Large intestine (tissue), 3 donors: ENCODE measurements around the gene WNT7A. TPM values are rescaled to one million over a fixed set of nuclear protein-coding genes. Genes with fewer than 3 reads are reported as not detected.

Experiments used
- DNase-seq, 2 donors: peaks; one replicate each; pipeline versions ENCODE4 v3.0.0 to v3.0.0-alpha.2; 2013
- H3K27ac ChIP-seq: one replicate; pipeline ENCODE4 v1.5.1; 2013; ENCODE audit warnings: low read length
- H3K27me3 ChIP-seq: 2 replicates; pipeline ENCODE4 v1.6.1; 2013; ENCODE audit warnings: low read length; ENCODE audit not compliant: control insufficient read depth, insufficient read depth
- H3K36me3 ChIP-seq: 2 replicates; pipeline ENCODE4 v1.6.1; 2013; ENCODE audit warnings: low read length; ENCODE audit not compliant: control insufficient read depth, insufficient read depth
- H3K4me1 ChIP-seq: one replicate; pipeline ENCODE4 v1.6.1; 2013; ENCODE audit warnings: low read length; ENCODE audit not compliant: control insufficient read depth, insufficient read depth
- H3K4me3 ChIP-seq: one replicate; pipeline ENCODE4 v1.5.1; 2013; ENCODE audit warnings: low read length
- H3K9me3 ChIP-seq: one replicate; pipeline ENCODE4 v1.6.1; 2013; ENCODE audit warnings: mild to moderate bottlenecking, low read depth, low read length, moderate library complexity; ENCODE audit not compliant: control insufficient read depth
- WGBS: methylation state at CpG from one replicate; pipeline ENCODE4 v1.1.5; 2013; ENCODE audit warnings: low lambda C conversion rate; ENCODE audit not compliant: insufficient coverage; 5-methylcytosine and 5-hydroxymethylcytosine counted together
- polyA plus RNA-seq: library from polyadenylated mRNA; unstranded; fragments of 120-200 nt; gene quantifications from one replicate; pipeline ENCODE4 v1.2.1, GENCODE V29; 2013

The WNT7A gene
- polyA plus RNA-seq, 1 donor = 0.01 TPM

DNA sequence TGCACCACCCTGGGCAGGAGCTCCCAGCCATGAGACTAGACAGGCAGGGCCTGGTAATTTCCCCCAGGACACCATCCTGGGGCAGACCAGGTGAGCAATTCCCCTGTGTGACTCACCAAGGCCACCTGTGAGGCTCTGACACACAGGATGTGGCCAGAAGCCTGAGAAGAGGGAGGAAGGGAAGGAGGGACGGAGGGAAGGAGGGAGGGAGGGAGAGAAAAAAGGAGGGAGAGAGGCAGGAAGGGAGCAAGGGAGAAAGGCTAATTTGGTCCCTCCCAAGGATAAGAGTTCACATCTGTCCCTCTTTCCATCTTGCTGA, 25.9 kb downstream of the WNT7A start:
- H3K9me3 ChIP-seq = no peaks in the 10 kb centered on the region
- no peaks in the 10 kb centered on the region for H3K4me1 ChIP-seq
- peaks cover 9% of the 10 kb centered on the region for H3K27me3 ChIP-seq
- H3K4me3 ChIP-seq = no peak overlapping the region
- no peaks in the 10 kb centered on the region for H3K36me3 ChIP-seq
- H3K27ac ChIP-seq = no peak overlapping the region
- no CpG with 5 or more reads among the region's 1 CpG for WGBS
- DNase-seq = no peak

DNA sequence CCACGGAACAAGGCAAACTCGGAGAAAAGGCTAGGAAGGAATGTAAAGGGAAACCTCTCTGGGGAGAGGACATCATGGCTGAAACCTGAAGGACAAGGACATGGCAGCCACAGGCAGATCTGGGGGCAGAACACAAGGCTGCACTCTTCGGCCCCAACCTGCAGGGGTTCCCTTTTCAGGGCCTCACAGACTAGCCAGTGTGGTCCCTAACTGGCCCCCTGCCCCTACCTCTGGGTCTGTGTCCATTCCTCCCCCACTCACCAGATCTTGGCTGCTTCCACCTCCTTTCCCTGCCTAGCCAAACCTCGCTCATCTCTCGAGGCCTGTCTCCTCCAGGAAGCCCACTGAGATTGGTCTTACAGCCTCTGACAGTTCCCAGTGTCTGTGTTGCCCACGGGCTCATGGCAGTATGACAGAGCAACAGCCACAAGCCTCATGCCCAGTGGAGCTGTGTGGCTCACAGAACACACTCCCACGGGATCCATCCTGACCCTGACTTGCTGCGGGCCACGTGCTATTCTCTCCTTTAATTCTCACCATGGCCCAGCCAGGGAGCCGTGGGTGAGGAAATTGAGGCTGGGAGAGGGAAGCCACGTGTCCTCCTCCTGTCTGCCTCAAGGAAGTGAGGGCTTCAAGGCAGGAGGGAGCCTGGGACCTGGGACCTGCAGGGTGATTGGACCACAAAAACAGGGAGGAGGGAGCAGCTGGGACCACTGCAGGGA, 26.5 kb downstream of the WNT7A start:
- H3K27ac ChIP-seq = no peak overlapping the region

DNA sequence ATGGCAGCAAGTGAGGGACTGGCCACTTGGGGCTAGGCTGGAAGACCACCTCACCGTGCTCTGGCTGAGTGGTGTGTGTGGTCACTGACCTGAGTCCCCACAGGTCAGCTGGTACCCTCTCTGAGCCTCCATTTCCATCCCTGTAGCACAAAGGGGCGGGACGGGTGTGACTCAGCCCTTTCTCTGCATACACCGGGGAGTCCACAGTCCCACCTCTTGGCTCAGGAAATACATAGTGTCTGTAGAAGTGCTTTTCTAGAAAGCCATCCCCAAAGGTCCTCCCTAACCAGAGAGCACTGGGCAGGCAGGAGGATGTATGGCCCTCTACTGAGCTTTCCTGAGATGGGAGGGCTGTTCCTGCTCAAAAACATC, 27.2 kb downstream of the WNT7A start:
- Histone ChIP-seq H3K9me3 (no peaks in the 10 kb centered on the region), H3K4me1 (no peaks in the 10 kb centered on the region), H3K27me3 (peaks cover 4% of the 10 kb centered on the region), H3K36me3 (no peaks in the 10 kb centered on the region), H3K27ac (no peak overlapping the region), H3K4me3 (no peak overlapping the region)
- no CpG with 5 or more reads among the region's 4 CpGs for WGBS
- no peak for DNase-seq

More for the DNA sequence above, 26.5 kb downstream of the WNT7A start:
- Histone ChIP-seq H3K4me1 (no peaks in the 10 kb centered on the region), H3K36me3 (no peaks in the 10 kb centered on the region), H3K27me3 (peaks cover 9% of the 10 kb centered on the region), H3K4me3 (no peak overlapping the region), H3K9me3 (no peaks in the 10 kb centered on the region)
- WGBS = 60% methylated on average over 1 of the region's 11 CpGs
- DNase-seq = no peak

DNA sequence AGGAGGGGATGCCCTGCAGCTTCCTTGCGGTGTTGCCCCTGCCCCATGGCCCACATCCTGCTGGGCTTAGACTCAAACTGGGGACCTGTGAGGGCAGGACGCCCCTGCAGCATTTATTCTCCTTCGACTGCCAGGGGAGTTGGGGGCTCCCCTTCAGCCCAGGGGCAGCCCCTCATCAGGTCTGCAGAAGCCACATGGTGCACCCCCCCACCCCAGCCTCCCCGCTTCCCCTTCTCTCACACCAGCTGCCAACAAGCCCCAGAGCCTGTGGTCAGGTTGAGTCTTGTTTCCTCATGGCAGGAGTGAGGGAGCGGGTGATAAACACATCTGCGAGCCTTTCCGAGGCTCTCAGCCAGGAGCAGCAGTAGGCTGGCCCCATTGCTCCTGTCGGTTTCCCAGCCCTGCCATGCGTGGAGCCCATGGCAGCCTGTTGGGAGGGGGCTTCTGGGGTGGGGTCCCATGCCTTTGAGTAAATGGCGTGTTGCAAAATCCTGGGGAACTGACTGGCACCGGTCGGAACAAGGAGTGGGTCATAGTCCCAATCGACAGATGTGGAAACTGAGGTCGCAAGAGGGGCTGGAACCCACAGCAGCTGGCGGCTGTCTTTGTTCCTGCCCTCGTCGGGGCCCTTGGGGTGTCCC, 27.8 kb downstream of the WNT7A start:
- Histone ChIP-seq H3K4me3 (no peak overlapping the region), H3K27ac (no peak overlapping the region), H3K27me3 (peaks cover 4% of the 10 kb centered on the region), H3K4me1 (no peaks in the 10 kb centered on the region), H3K9me3 (no peaks in the 10 kb centered on the region), H3K36me3 (no peaks in the 10 kb centered on the region)
- no CpG with 5 or more reads among the region's 17 CpGs for WGBS
- DNase-seq = no peak

GRCh38 chr3:13851091-13851849, 28.6 kb downstream of the WNT7A start:
- Histone ChIP-seq H3K4me3 (no peak overlapping the region), H3K4me1 (no peaks in the 10 kb centered on the region), H3K9me3 (no peaks in the 10 kb centered on the region), H3K27ac (no peak overlapping the region), H3K27me3 (peaks cover 4% of the 10 kb centered on the region), H3K36me3 (no peaks in the 10 kb centered on the region)
- no peak for DNase-seq
- 76% methylated on average over 3 of the region's 15 CpGs for WGBS

- WGBS = no CpG with 5 or more reads among the region's 21 CpGs
- H3K9me3 ChIP-seq = no peaks in the 10 kb centered on the region
- H3K36me3 ChIP-seq = no peaks in the 10 kb centered on the region
- H3K4me1 ChIP-seq = no peaks in the 10 kb centered on the region
- DNase-seq = no peak
- H3K4me3 ChIP-seq = no peak overlapping the region
- H3K27ac ChIP-seq = no peak overlapping the region
- H3K27me3 ChIP-seq = peaks cover 9% of the 10 kb centered on the region
Measured at GRCh38 chr3:13850161-13850945, 29.5 kb downstream of the WNT7A start.

DNA sequence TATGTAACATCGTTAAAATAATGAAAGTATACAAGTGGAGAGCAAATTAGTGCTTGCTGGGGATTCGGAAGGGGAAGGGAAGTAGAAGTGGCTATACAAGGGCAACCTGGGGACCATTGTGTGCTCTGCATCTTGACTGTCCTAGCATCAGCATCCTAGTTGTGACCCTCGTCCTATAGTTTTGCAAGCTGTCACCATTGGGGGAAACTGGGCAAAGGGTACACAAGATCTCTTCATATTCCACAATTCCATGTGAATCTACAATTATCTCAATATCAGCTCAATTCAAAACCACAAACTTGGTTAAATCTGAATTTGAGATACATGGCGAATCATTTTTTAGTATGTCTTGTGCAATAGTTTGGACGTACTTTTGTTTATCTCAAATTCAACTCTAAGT, 30.9 kb downstream of the WNT7A start:
- H3K4me1 ChIP-seq = no peaks in the 10 kb centered on the region
- no peaks in the 10 kb centered on the region for H3K9me3 ChIP-seq
- no peak for DNase-seq
- no peak overlapping the region for H3K27ac ChIP-seq
- no peak overlapping the region for H3K4me3 ChIP-seq
- H3K27me3 ChIP-seq = peaks cover 17% of the 10 kb centered on the region
- H3K36me3 ChIP-seq = no peaks in the 10 kb centered on the region
- 100% methylated on average over 2 of the region's 5 CpGs for WGBS

DNA sequence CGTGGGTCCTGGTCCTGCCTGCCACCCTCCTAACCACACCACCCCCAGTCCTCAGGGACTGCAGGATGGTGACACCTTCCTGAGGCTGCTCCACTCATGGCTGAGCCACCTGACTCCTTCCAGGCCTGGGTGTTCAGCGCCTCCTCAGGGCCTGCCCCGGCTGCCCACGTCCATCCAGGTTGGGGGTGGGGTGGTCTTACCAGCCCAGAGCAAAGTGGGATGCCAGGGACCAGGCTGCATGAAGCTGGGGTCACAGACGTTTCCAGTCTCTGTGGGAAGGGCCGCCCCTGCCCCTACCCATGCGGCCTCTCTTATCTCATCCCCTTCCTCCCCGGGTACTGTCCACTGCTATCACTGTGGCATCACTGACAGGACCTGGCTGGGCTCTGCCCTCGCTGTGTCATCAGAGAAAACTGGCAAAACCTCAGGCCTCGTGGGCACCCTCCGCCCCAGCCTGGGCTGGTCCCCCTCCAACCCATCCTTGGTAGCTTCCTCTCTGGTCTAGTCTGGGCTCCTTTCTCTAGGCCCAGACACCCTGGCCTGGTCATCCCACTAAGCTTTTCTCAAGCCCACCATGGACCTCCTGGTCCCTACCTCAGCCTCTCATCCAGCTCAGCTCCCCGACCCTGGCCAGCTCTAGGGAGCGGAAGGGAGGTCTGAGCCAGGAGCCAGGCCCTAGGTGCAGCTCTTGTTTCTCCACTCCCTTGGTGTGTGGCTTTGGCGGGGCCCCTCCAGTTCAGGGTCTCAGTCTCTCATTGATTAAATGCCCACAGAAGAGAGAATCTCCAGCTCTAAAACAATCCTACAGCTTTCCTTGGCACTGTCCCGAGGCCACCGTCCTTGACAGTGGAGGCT, 32.9 kb downstream of the WNT7A start:
- no peak for DNase-seq
- no peak overlapping the region for H3K4me3 ChIP-seq

DNA sequence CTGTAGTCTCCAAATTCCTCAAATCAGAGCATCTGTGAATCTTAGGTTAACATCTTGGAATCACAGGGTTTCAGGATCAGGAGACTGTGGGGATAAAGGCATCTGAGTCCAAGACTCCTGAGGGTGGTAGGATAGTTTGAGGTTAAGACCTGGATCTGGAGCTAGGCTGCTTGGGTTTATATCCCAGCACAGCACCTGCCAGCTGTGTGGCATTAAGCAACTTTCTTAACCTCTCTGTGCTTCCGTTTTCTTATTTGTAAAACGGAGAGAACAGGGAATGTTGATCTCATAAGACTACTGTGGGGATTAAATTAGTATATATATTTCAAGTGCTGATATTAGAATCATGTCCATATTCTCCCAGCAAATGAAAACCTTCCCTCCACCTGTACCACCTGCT, 33.6 kb downstream of the WNT7A start:
- H3K4me1 ChIP-seq = no peaks in the 10 kb centered on the region
- no peak overlapping the region for H3K4me3 ChIP-seq
- H3K27ac ChIP-seq = no peak overlapping the region
- peaks cover 17% of the 10 kb centered on the region for H3K27me3 ChIP-seq
- H3K9me3 ChIP-seq = no peaks in the 10 kb centered on the region
- H3K36me3 ChIP-seq = no peaks in the 10 kb centered on the region
- WGBS = no CpG with 5 or more reads among the region's 2 CpGs
- DNase-seq = no peak

More for the DNA sequence above, 32.9 kb downstream of the WNT7A start:
- Histone ChIP-seq H3K9me3 (no peaks in the 10 kb centered on the region), H3K27me3 (peaks cover 17% of the 10 kb centered on the region), H3K27ac (no peak overlapping the region), H3K36me3 (no peaks in the 10 kb centered on the region), H3K4me1 (no peaks in the 10 kb centered on the region)
- WGBS = no CpG with 5 or more reads among the region's 16 CpGs
